Mesenchymal stem cell (in vitro differentiated cells and primary cell): ENCODE data around the gene GLO1.

Source experiments
- DNase-seq: peaks from one replicate; pipeline ENCODE4 v3.0.0-alpha.2; 2013
- H2AFZ ChIP-seq: one replicate; pipeline ENCODE4 v1.6.1; 2013; ENCODE audit warnings: low read depth, mild to moderate bottlenecking, control low read depth, inconsistent platforms, low read length, moderate library complexity
- H2AK5ac ChIP-seq: 2 replicates; pipeline ENCODE4 v1.6.1; 2013; ENCODE audit warnings: low read length, moderate library complexity, mild to moderate bottlenecking, inconsistent platforms; ENCODE audit not compliant: severe bottlenecking
- H2BK120ac ChIP-seq: one replicate; pipeline ENCODE4 v1.6.1; 2013; ENCODE audit warnings: low read depth, mild to moderate bottlenecking, inconsistent platforms, low read length, moderate library complexity
- H2BK12ac ChIP-seq, 2 experiments: one replicate each; pipeline ENCODE4 v1.6.1; 2013; ENCODE audit warnings: inconsistent platforms in 2 of 2, low read length in 2 of 2, mild to moderate bottlenecking in 2 of 2, moderate library complexity in 2 of 2, control low read depth in 1 of 2
- H2BK15ac ChIP-seq: one replicate; pipeline ENCODE4 v1.6.1; 2013; ENCODE audit warnings: mild to moderate bottlenecking, low read depth, inconsistent platforms; ENCODE audit not compliant: poor library complexity, severe bottlenecking
- H2BK5ac ChIP-seq: 2 replicates; pipeline ENCODE4 v1.6.1; 2013; ENCODE audit warnings: low read depth, mild to moderate bottlenecking, low read length, control low read depth, inconsistent platforms; ENCODE audit not compliant: poor library complexity, severe bottlenecking
- H3K14ac ChIP-seq, 2 experiments: one replicate each; pipeline ENCODE4 v1.6.1; 2013; ENCODE audit warnings: inconsistent platforms in 2 of 2, low read length in 2 of 2, control low read depth in 1 of 2, mild to moderate bottlenecking in 1 of 2, moderate library complexity in 1 of 2
- H3K18ac ChIP-seq, 2 experiments: one replicate each; pipeline ENCODE4 v1.6.1; 2013; ENCODE audit warnings: inconsistent platforms in 2 of 2, low read length in 2 of 2, control low read depth in 1 of 2, low read depth in 1 of 2, mild to moderate bottlenecking in 1 of 2
- H3K23ac ChIP-seq, 2 experiments: one replicate each; pipeline ENCODE4 v1.6.1; 2013; ENCODE audit warnings: inconsistent platforms in 2 of 2, low read length in 2 of 2, mild to moderate bottlenecking in 2 of 2, moderate library complexity in 2 of 2, control low read depth in 1 of 2
- H3K27ac ChIP-seq: 2 replicates; pipeline ENCODE4 v1.5.1; 2013; ENCODE audit warnings: mild to moderate bottlenecking, moderate library complexity, low read length, control low read depth, inconsistent platforms; ENCODE audit not compliant: poor library complexity, severe bottlenecking
- H3K27me3 ChIP-seq, 2 experiments: 2 replicates each; pipeline versions ENCODE4 v1.6.1 to v1.7.0; 2013; ENCODE audit warnings: low read length in 2 of 2, mild to moderate bottlenecking in 2 of 2, moderate library complexity in 2 of 2, control low read depth in 1 of 2, inconsistent platforms in 1 of 2; ENCODE audit not compliant: control insufficient read depth in 1 of 2, insufficient read depth in 1 of 2
- H3K36me3 ChIP-seq, 2 experiments: 2 replicates each; pipeline versions ENCODE4 v1.6.1 to v1.7.0; 2013; ENCODE audit warnings: low read length in 2 of 2, control low read depth in 1 of 2, inconsistent platforms in 1 of 2, low read depth in 1 of 2, mild to moderate bottlenecking in 1 of 2; ENCODE audit not compliant: insufficient read depth in 2 of 2, control insufficient read depth in 1 of 2
- H3K4ac ChIP-seq, 2 experiments: one replicate each; pipeline ENCODE4 v1.6.1; 2013; ENCODE audit warnings: inconsistent platforms in 2 of 2, low read length in 2 of 2, mild to moderate bottlenecking in 2 of 2, moderate library complexity in 2 of 2, control low read depth in 1 of 2, low read depth in 1 of 2
- H3K4me1 ChIP-seq: 2 replicates; pipeline ENCODE4 v1.6.1; 2013; ENCODE audit warnings: low read depth, low read length, control low read depth; ENCODE audit not compliant: control insufficient read depth, insufficient read depth
- H3K4me2 ChIP-seq: 2 replicates; pipeline ENCODE4 v1.6.1; 2013; ENCODE audit warnings: low read length, mild to moderate bottlenecking, inconsistent platforms; ENCODE audit not compliant: poor library complexity, severe bottlenecking
- H3K4me3 ChIP-seq, 2 experiments: 2 replicates each; pipeline versions ENCODE4 v1.5.1 to v1.7.0; 2013; ENCODE audit warnings: low read length in 2 of 2, mild to moderate bottlenecking in 2 of 2, control low read depth in 1 of 2, low read depth in 1 of 2; ENCODE audit not compliant: insufficient read depth in 1 of 2
- H3K79me1 ChIP-seq: replicated peaks from 2 replicates; pipeline ENCODE4 v1.6.1; 2013; ENCODE audit warnings: mild to moderate bottlenecking, control low read depth, low read length, inconsistent platforms; ENCODE audit not compliant: poor library complexity, severe bottlenecking
- H3K9ac ChIP-seq: 2 replicates; pipeline ENCODE4 v1.7.0; 2013; ENCODE audit warnings: mild to moderate bottlenecking, low read length, moderate library complexity
- H3K9me3 ChIP-seq: 2 replicates; pipeline ENCODE4 v1.7.0; 2013; ENCODE audit warnings: mild to moderate bottlenecking, low read length; ENCODE audit not compliant: control insufficient read depth
- H4K8ac ChIP-seq: one replicate; pipeline ENCODE4 v1.6.1; 2013; ENCODE audit warnings: inconsistent platforms, mild to moderate bottlenecking, low read length, moderate library complexity
- H4K91ac ChIP-seq: one replicate; pipeline ENCODE4 v1.6.1; 2013; ENCODE audit warnings: mild to moderate bottlenecking, low read length, inconsistent platforms
- WGBS: methylation state at CpG from one replicate; pipeline ENCODE4 v1.1.7; 2013; ENCODE audit warnings: mixed read lengths; 5-methylcytosine and 5-hydroxymethylcytosine counted together

Gene GLO1

GRCh38 chr6:38638941-38639497 is 63.9 kb downstream of the GLO1 start:
- Histone ChIP-seq H3K18ac (peak overlapping the region; percentile 73 to 94), H2AFZ (peak overlapping the region; percentile 29), H2BK15ac (peak overlapping the region; percentile 0), H3K79me1 (peaks cover 21% of the 10 kb centered on the region), H3K4me3 (peak overlapping the region; percentile 94 to 97), H3K4ac (peak overlapping the region; percentile 60 to 79), H3K36me3 (no peaks in the 10 kb centered on the region), H3K14ac (peak overlapping the region; percentile 44 to 62), H3K4me2 (peak overlapping the region; percentile 72), H3K4me1 (peaks cover 6% of the 10 kb centered on the region), H3K9me3 (no peaks in the 10 kb centered on the region), H3K23ac (no peak overlapping the region), H2BK120ac (peak overlapping the region; percentile 95), H2AK5ac (no peak overlapping the region), H3K9ac (peak overlapping the region; percentile 98), H3K27ac (peak overlapping the region; percentile 59), H2BK12ac (no peak overlapping the region), H2BK5ac (peak overlapping the region; percentile 49), H4K91ac (no peak overlapping the region), H3K27me3 (no peaks in the 10 kb centered on the region), H4K8ac (peak overlapping the region; percentile 98)
- peak; percentile 73 for DNase-seq
- WGBS, result 8% methylated on average over 13 of the region's 15 CpGs

- no peak overlapping the region for H3K23ac ChIP-seq
- WGBS, result 81% methylated on average over 5 of the region's 5 CpGs
- peaks cover 6% of the 10 kb centered on the region for H3K4me1 ChIP-seq
- no peak overlapping the region for H2BK5ac ChIP-seq
- H3K79me1 ChIP-seq, result peaks cover 26% of the 10 kb centered on the region
- no peak overlapping the region for H2AFZ ChIP-seq
- no peak overlapping the region for H2BK15ac ChIP-seq
- H3K18ac ChIP-seq, result no peak overlapping the region
- no peak overlapping the region for H3K9ac ChIP-seq
- no peaks in the 10 kb centered on the region for H3K9me3 ChIP-seq
- H4K91ac ChIP-seq, result no peak overlapping the region
- no peaks in the 10 kb centered on the region for H3K27me3 ChIP-seq
- no peak overlapping the region for H3K14ac ChIP-seq
- H3K4me3 ChIP-seq, result no peak overlapping the region
- H2BK120ac ChIP-seq, result no peak overlapping the region
- H2AK5ac ChIP-seq, result no peak overlapping the region
- no peak overlapping the region for H4K8ac ChIP-seq
- no peak overlapping the region for H3K27ac ChIP-seq
- H3K4me2 ChIP-seq, result no peak overlapping the region
- DNase-seq, result no peak
- no peak overlapping the region for H2BK12ac ChIP-seq
- H3K4ac ChIP-seq, result no peak overlapping the region
- no peaks in the 10 kb centered on the region for H3K36me3 ChIP-seq
Observed at GRCh38 chr6:38637756-38638155, 65.2 kb downstream of the GLO1 start.

- 93% methylated on average over 1 of the region's 1 CpG for WGBS
- no peak overlapping the region for H2BK5ac ChIP-seq
- H3K23ac ChIP-seq, result no peak overlapping the region
- DNase-seq, result no peak
- H2AK5ac ChIP-seq, result no peak overlapping the region
- H3K36me3 ChIP-seq, result no peaks in the 10 kb centered on the region
- no peaks in the 10 kb centered on the region for H3K9me3 ChIP-seq
- H4K91ac ChIP-seq, result no peak overlapping the region
- H3K4me1 ChIP-seq, result peaks cover 6% of the 10 kb centered on the region
- H3K27me3 ChIP-seq, result no peaks in the 10 kb centered on the region
- no peak overlapping the region for H2BK15ac ChIP-seq
- no peak overlapping the region for H3K27ac ChIP-seq
- no peak overlapping the region for H3K9ac ChIP-seq
- H4K8ac ChIP-seq, result no peak overlapping the region
- no peak overlapping the region for H3K14ac ChIP-seq
- H2BK120ac ChIP-seq, result no peak overlapping the region
- H3K4ac ChIP-seq, result no peak overlapping the region
- no peak overlapping the region for H2AFZ ChIP-seq
- no peak overlapping the region for H3K18ac ChIP-seq
- H3K4me2 ChIP-seq, result no peak overlapping the region
- no peak overlapping the region for H3K4me3 ChIP-seq
- peaks cover 27% of the 10 kb centered on the region for H3K79me1 ChIP-seq
- H2BK12ac ChIP-seq, result no peak overlapping the region
Observed at GRCh38 chr6:38636027-38636426, 66.9 kb downstream of the GLO1 start.

- H3K27ac ChIP-seq, result no peak overlapping the region
- H3K4me1 ChIP-seq, result peaks cover 2% of the 10 kb centered on the region
- no peaks in the 10 kb centered on the region for H3K36me3 ChIP-seq
- peaks cover 19% of the 10 kb centered on the region for H3K79me1 ChIP-seq
- H3K18ac ChIP-seq, result no peak overlapping the region
- H3K9ac ChIP-seq, result no peak overlapping the region
- H2AK5ac ChIP-seq, result no peak overlapping the region
- H3K4me3 ChIP-seq, result no peak overlapping the region
- no peak overlapping the region for H4K8ac ChIP-seq
- no peak overlapping the region for H3K14ac ChIP-seq
- H4K91ac ChIP-seq, result no peak overlapping the region
- no peak overlapping the region for H2BK5ac ChIP-seq
- H2BK120ac ChIP-seq, result no peak overlapping the region
- H3K23ac ChIP-seq, result no peak overlapping the region
- no peak overlapping the region for H3K4ac ChIP-seq
- DNase-seq, result no peak
- no peaks in the 10 kb centered on the region for H3K9me3 ChIP-seq
- no peak overlapping the region for H2BK12ac ChIP-seq
- no peaks in the 10 kb centered on the region for H3K27me3 ChIP-seq
- no peak overlapping the region for H2BK15ac ChIP-seq
- H3K4me2 ChIP-seq, result no peak overlapping the region
- 91% methylated on average over 1 of the region's 1 CpG for WGBS
- no peak overlapping the region for H2AFZ ChIP-seq
Observed at GRCh38 chr6:38634518-38634917, 68.4 kb downstream of the GLO1 start.
